Renal cortex interstitium (tissue), 11 donors: ENCODE data around the gene MRLN. TPM values are rescaled to one million over a fixed set of nuclear protein-coding genes. Genes with fewer than 3 reads are reported as not detected.
"Not testable (repeated sequence)": the region's sequence is repeated elsewhere in the genome, so short reads cannot be mapped to it uniquely, and the experiment has no call there.

Experiments used
- DNase-seq, 11 donors: peaks; one replicate each; pipeline ENCODE4 v3.0.0-alpha.2; 2013; ENCODE audit warnings: low read depth in 9 of 11, low spot score in 4 of 11; ENCODE audit errors: extremely low read depth in 1 of 11
- polyA plus RNA-seq, 3 donors: library from polyadenylated mRNA; unstranded; fragments of 120-200 nt; gene quantifications; one replicate each; pipeline ENCODE4 v1.2.1, GENCODE V29; 2013; ENCODE audit not compliant: insufficient read length in 3 of 3

Gene MRLN
- polyA plus RNA-seq, 3 donors, result 0.19 to 0.82 TPM; not detected in 1

GRCh38 chr10:59752278-59752940 lies 846 bp downstream of the MRLN start:
- DNase-seq, result no peak

- no peak for DNase-seq
Measured at GRCh38 chr10:59750155-59750945, 2.9 kb downstream of the MRLN start.

GRCh38 chr10:59748834-59749233 lies 4.4 kb downstream of the MRLN start:
- peak in 8 of 11 donors; percentile 4 to 67 (median 19) for DNase-seq

- no peak for DNase-seq
Measured at GRCh38 chr10:59745163-59745650, 8.0 kb downstream of the MRLN start.

- not testable (repeated sequence) for DNase-seq
Measured at GRCh38 chr10:59744762-59745161, 8.5 kb downstream of the MRLN start.

- DNase-seq, result not testable (repeated sequence)
Measured at GRCh38 chr10:59744156-59744555, 9.1 kb downstream of the MRLN start.

GRCh38 chr10:59741583-59741982 lies 11.7 kb downstream of the MRLN start:
- DNase-seq, result no peak

- no peak for DNase-seq
Measured at GRCh38 chr10:59741048-59741447, 12.2 kb downstream of the MRLN start.

GRCh38 chr10:59736749-59737148 lies 16.5 kb downstream of the MRLN start:
- no peak for DNase-seq

- DNase-seq, result peak in 1 of 11 donors; percentile 22
Measured at GRCh38 chr10:59735296-59735695, 18.0 kb downstream of the MRLN start.

GRCh38 chr10:59734014-59734462 lies 19.2 kb downstream of the MRLN start:
- no peak for DNase-seq

GRCh38 chr10:59733321-59734013 lies 19.8 kb downstream of the MRLN start:
- not testable (repeated sequence) for DNase-seq

GRCh38 chr10:59732849-59733248 lies 20.4 kb downstream of the MRLN start:
- DNase-seq, result not testable (repeated sequence)

GRCh38 chr10:59729167-59729566 lies 24.1 kb downstream of the MRLN start:
- not testable (repeated sequence) for DNase-seq

- DNase-seq, result no peak
Measured at GRCh38 chr10:59724098-59724938, 28.9 kb downstream of the MRLN start.

- no peak for DNase-seq
Measured at GRCh38 chr10:59720377-59720776, 32.9 kb downstream of the MRLN start.

GRCh38 chr10:59719374-59719773 lies 33.9 kb downstream of the MRLN start:
- DNase-seq, result no peak

- no peak for DNase-seq
Measured at GRCh38 chr10:59718257-59718656, 35.0 kb downstream of the MRLN start.
